Lower lobe of right lung (tissue), 2 donors: ENCODE results near the gene MFAP2. TPM values are rescaled to one million over a fixed set of nuclear protein-coding genes. Genes with fewer than 3 reads are reported as not detected.

Experiments
- ATAC-seq, 2 donors: fragments of 200-7000 bp; cut with Tn5 transposase; one replicate each; pipeline ENCODE4 v1.9.1; 2020 to 2022; ENCODE audit warnings: mild to moderate bottlenecking in 2 of 2, moderate library complexity in 2 of 2
- DNase-seq: peaks from one replicate; pipeline ENCODE4 v3.0.0-alpha.2; 2020
- H3K27ac ChIP-seq: fragments of 200-600 bp; one replicate; pipeline ENCODE4 v1.8.0; 2022
- H3K27me3 ChIP-seq: fragments of 200-600 bp; one replicate; pipeline ENCODE4 v1.8.0; 2022; ENCODE audit warnings: low read depth
- H3K36me3 ChIP-seq: fragments of 200-600 bp; one replicate; pipeline ENCODE4 v1.8.0; 2022; ENCODE audit warnings: mild to moderate bottlenecking
- H3K4me1 ChIP-seq: fragments of 200-600 bp; one replicate; pipeline ENCODE4 v1.8.0; 2022
- H3K4me3 ChIP-seq: fragments of 200-600 bp; one replicate; pipeline ENCODE4 v1.8.0; 2022; ENCODE audit warnings: mild to moderate bottlenecking
- H3K9me3 ChIP-seq: fragments of 200-600 bp; one replicate; pipeline ENCODE4 v1.8.0; 2022
- intact Hi-C: fragments of 100-400 bp; cut with DNase I; formaldehyde crosslinking; loops from one replicate; pipeline ENCODE4 v1.11.0; 2022
- total RNA-seq: library from RNA; stranded (reverse); fragmentation: NEBNext Ultra II Directional; extraction: Animal tissue kit (Norgen Biotek cat#: 25700); gene quantifications from one replicate; pipeline ENCODE4 v1.2.1, GENCODE V29; 2021
- TF ChIP-seq, protein P1 (sequence below): fragments of 200-600 bp; IDR thresholded peaks from one replicate; pipeline ENCODE4 v1.8.0; 2022; ENCODE audit warnings: antibody characterized with exemption, mild to moderate bottlenecking
- donor health status: DM: no; HTN: yes; CAD: no; lungs with severe emphysema.

MFAP2 gene
- total RNA-seq, 1 donor from 2014 or later = 11.9 TPM

DNA sequence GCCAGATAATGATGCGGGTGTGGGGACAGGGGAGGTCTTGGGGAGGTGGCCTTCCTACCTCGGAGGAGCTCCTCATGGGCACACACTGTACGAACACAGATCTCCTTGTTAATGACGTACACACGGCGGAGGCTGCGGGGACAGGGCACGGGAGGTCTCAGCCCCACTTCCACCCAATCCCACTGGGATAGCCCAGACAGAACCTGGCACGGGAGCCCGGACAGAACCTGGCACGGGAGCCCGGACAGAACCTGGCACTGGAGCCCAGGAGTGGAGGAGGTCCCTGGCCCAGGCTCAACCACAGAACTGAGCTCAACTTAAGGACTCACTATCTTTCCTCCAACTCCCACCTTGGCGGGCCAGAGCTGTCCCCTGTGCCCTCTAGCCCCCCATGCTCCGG is 5.2 kb downstream of the MFAP2 start:
- ATAC-seq (no peak), DNase-seq (no peak)
- Histone ChIP-seq H3K27ac (no peak overlapping the region), H3K36me3 (peaks cover 6% of the 10 kb centered on the region), H3K4me1 (peaks cover 11% of the 10 kb centered on the region), H3K27me3 (peaks cover 5% of the 10 kb centered on the region), H3K4me3 (no peak overlapping the region), H3K9me3 (no peaks in the 10 kb centered on the region)
- TF ChIP-seq, protein P1, sequence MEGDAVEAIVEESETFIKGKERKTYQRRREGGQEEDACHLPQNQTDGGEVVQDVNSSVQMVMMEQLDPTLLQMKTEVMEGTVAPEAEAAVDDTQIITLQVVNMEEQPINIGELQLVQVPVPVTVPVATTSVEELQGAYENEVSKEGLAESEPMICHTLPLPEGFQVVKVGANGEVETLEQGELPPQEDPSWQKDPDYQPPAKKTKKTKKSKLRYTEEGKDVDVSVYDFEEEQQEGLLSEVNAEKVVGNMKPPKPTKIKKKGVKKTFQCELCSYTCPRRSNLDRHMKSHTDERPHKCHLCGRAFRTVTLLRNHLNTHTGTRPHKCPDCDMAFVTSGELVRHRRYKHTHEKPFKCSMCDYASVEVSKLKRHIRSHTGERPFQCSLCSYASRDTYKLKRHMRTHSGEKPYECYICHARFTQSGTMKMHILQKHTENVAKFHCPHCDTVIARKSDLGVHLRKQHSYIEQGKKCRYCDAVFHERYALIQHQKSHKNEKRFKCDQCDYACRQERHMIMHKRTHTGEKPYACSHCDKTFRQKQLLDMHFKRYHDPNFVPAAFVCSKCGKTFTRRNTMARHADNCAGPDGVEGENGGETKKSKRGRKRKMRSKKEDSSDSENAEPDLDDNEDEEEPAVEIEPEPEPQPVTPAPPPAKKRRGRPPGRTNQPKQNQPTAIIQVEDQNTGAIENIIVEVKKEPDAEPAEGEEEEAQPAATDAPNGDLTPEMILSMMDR = no peak
- intact Hi-C loops = no loop called here

DNA sequence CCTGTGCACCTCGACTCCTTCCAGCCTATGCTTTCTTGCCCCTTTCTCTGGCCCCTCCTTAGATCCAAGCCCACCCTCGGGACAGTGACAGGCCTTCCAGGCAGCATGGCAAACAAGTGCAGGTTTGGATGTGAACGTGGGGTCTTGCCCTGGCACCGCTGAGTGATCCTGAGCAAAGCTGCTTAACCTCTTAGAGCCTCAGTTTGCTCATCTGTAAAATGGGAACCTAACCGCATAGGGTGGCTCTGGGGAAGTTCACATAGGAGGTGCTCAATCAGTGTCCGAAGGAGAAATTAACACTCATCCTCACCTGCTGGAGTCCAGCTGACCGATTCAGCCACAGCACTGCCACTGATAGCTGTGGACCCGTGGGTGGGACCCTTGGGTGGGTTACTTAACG is 7.2 kb downstream of the MFAP2 start:
- Histone ChIP-seq H3K4me1 (no peaks in the 10 kb centered on the region), H3K27ac (no peak overlapping the region), H3K4me3 (no peak overlapping the region), H3K27me3 (no peaks in the 10 kb centered on the region), H3K9me3 (no peaks in the 10 kb centered on the region), H3K36me3 (peaks cover 10% of the 10 kb centered on the region)
- DNase-seq (no peak), ATAC-seq (no peak)
- TF ChIP-seq, protein P1 = no peak
- intact Hi-C loops = no loop called here

DNA sequence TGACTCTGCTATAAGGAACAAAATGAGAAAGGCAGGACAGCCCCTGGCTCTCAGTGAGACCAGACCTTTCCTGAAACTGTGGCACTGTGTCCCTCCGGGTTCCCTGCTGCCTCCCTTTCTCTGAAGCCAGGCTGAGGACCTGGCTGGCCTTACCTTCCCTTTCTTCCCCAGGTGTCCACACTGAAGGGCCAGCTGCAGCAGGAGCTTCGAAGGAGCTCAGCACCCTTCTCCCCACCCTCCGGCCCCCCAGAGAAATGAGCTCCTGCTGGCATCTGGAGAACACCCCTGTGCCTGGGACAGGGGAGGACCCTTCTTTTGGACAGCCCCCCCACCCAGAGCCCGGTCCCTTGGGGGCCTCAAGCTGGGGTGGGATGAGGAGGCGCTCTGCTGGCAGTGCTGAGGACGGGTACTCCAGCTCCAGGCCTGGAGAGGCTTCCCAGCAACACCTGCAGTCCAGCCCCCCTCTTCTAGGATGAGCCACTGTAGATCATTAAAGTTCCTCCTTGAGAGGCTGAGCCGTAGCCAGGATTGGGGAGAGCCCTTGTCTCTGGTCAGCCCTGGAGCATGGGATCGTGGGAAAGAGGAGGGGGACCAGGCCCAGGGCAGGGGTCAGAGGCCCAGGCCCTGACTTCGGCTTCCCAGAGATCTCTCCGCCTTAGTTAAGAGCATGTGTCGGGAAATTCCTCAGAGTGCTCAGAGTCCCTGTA is 8.1 kb downstream of the MFAP2 start:
- no peak overlapping the region for H3K27ac ChIP-seq
- no peaks in the 10 kb centered on the region for H3K9me3 ChIP-seq
- DNase-seq = no peak
- H3K27me3 ChIP-seq = no peaks in the 10 kb centered on the region
- intact Hi-C loops = no loop called here
- no peak overlapping the region for H3K4me3 ChIP-seq
- ATAC-seq = no peak
- peaks cover 13% of the 10 kb centered on the region for H3K36me3 ChIP-seq
- TF ChIP-seq, protein P1 = no peak
- H3K4me1 ChIP-seq = peaks cover 6% of the 10 kb centered on the region

DNA sequence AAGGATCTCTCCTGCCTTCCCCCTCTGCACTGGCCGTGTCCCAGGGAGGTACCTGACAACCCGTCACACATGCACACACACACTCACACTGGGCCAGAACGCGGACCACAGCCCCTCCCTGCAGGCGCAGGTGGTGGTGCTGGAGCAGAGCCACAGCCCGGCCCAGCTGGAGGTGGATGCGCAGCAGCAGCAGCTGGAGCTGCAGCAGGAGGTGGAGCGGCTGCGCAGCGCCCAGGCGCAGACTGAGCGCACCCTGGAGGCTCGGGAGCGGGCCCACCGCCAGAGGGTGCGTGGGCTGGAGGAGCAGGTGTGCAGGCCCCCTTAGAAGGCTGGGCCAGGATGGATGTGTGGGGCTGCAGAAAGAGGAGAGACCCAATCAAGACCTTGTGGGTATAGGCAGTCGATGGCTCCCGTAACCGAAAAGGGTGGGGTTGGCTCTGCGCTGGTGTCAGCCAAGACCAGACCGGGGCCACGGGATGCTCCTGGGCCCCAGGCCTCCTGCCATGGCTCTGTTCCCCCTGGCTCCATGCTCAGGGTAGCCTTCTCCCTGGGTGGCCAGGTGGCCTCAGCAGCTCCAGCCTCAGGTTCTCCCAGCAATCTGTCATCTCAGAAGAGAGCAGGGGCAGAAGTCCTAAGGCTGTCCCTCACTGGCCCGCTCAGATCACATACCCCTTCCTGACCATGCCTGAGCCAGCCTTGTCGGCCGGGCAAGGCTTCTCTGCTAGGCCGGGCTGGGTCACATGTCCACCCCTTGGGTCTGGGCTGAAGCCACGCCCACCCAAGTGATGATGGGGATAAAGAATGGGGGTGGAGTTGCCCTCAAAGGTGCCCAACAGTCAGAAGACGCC is 8.9 kb downstream of the MFAP2 start:
- TF ChIP-seq, protein P1 = no peak
- no peak for DNase-seq
- H3K9me3 ChIP-seq = no peaks in the 10 kb centered on the region
- no peak overlapping the region for H3K27ac ChIP-seq
- peak; percentile 13 to 35 for ATAC-seq
- H3K36me3 ChIP-seq = peaks cover 13% of the 10 kb centered on the region
- peaks cover 14% of the 10 kb centered on the region for H3K4me1 ChIP-seq
- no peak overlapping the region for H3K4me3 ChIP-seq
- intact Hi-C loops = no loop called here
- no peaks in the 10 kb centered on the region for H3K27me3 ChIP-seq

DNA sequence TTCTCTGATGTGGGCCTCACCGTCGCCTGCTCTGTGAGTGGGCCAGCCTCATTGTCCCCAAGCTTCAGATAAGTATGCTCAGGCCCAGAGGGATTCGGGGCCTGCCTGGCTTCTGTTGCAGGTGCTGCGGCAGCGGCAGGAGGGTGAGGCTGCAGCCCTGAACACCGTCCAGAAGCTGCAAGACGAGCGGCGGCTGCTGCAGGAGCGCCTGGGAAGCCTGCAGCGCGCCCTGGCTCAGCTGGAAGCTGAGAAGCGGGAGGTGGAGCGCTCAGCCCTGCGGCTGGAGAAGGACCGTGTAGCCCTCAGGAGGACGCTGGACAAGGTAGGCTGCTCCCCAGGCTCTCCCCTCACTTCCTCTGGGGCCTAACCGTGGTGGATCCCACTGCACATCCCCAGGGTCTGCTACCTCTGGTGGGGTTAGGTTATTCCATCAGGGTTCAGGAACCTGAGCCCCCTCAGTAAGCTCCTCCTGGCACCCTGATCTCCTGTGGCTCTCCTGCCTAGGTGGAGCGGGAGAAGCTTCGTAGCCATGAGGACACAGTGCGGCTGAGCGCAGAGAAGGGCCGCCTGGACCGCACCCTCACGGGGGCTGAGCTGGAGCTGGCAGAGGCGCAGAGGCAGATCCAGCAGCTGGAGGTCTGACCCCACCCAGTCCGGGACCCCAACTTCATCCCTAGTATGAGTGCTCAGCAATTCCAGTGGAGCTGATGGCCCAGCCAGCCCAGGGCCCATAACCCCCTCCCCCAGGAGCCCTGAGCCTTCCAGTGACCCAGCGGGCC is 10.1 kb downstream of the MFAP2 start:
- intact Hi-C loops = no loop called here
- H3K9me3 ChIP-seq = no peaks in the 10 kb centered on the region
- ATAC-seq = no peak
- H3K27ac ChIP-seq = no peak overlapping the region
- H3K4me3 ChIP-seq = no peak overlapping the region
- peaks cover 25% of the 10 kb centered on the region for H3K36me3 ChIP-seq
- H3K27me3 ChIP-seq = no peaks in the 10 kb centered on the region
- peaks cover 15% of the 10 kb centered on the region for H3K4me1 ChIP-seq
- DNase-seq = no peak
- TF ChIP-seq, protein P1 = no peak
